HL-60 (cell line): ENCODE measurements around the gene PARP1.

Experiments
- DNase-seq, 2 experiments: peaks; one replicate each; pipeline ENCODE4 v3.0.0-alpha.2; 2010 to 2020; ENCODE audit warnings: low read depth in 1 of 2, low spot score in 1 of 2
- H3K27ac ChIP-seq: fragments of 250-450 bp; sonication (Bioruptor Pico); replicated peaks from 2 replicates; pipeline ENCODE4 v1.5.1; 2020; ENCODE audit warnings: mild to moderate bottlenecking, moderate library complexity
- H3K27me3 ChIP-seq: fragments of 250-450 bp; sonication (Bioruptor Pico); 2 replicates; pipeline ENCODE4 v1.5.1; 2021; ENCODE audit warnings: mild to moderate bottlenecking, moderate library complexity; ENCODE audit not compliant: insufficient read depth, poor library complexity, severe bottlenecking
- H3K4me3 ChIP-seq: replicated peaks from 2 replicates; pipeline ENCODE4 v1.5.1; 2011; ENCODE audit warnings: mild to moderate bottlenecking, control low read depth, low read length; ENCODE audit not compliant: insufficient read depth
- CTCF ChIP-seq: IDR thresholded peaks from one replicate; pipeline ENCODE4 v1.5.1; 2011; ENCODE audit warnings: low read length, control low read depth, inconsistent platforms; ENCODE audit not compliant: insufficient read depth
- GABPA ChIP-seq: IDR thresholded peaks from 2 replicates; pipeline ENCODE4 v1.6.1; 2012; ENCODE audit warnings: low read depth
- POLR2AphosphoS5 ChIP-seq: IDR thresholded peaks from 2 replicates; pipeline ENCODE4 v1.6.1; 2012; ENCODE audit warnings: low read depth
- REST ChIP-seq: IDR thresholded peaks from 2 replicates; pipeline ENCODE4 v1.6.1; 2012; ENCODE audit warnings: low read depth; ENCODE audit not compliant: insufficient replicate concordance
- SPI1 ChIP-seq: IDR thresholded peaks from 2 replicates; pipeline ENCODE4 v1.6.1; 2012; ENCODE audit warnings: low read depth, mild to moderate bottlenecking, borderline replicate concordance

The PARP1 gene

GRCh38 chr1:226351709-226352108, 56.2 kb downstream of the PARP1 start:
- no peak for DNase-seq
- no peaks in the 10 kb centered on the region for H3K27me3 ChIP-seq
- H3K4me3 ChIP-seq, result no peak overlapping the region
- TF ChIP-seq SPI1, result peak; percentile 59; the same call in 1 of the 2 replicates
- TF ChIP-seq POLR2AphosphoS5, result no peak
- no peak overlapping the region for H3K27ac ChIP-seq

- TF ChIP-seq POLR2AphosphoS5 (no peak), SPI1 (no peak)
- no peaks in the 10 kb centered on the region for H3K27me3 ChIP-seq
- no peak overlapping the region for H3K27ac ChIP-seq
- H3K4me3 ChIP-seq, result no peak overlapping the region
- no peak for DNase-seq
These were observed 57.4 kb downstream of the PARP1 start for GRCh38 chr1:226350519-226350865.

- Histone ChIP-seq H3K27ac (peak overlapping the region; percentile 22; the same call in 1 of the 2 replicates), H3K4me3 (no peak overlapping the region), H3K27me3 (no peaks in the 10 kb centered on the region)
- no peak for TF ChIP-seq SPI1
- TF ChIP-seq REST, result no peak
- no peak for TF ChIP-seq GABPA
- TF ChIP-seq POLR2AphosphoS5, result no peak
- no peak for TF ChIP-seq CTCF
- DNase-seq, result peak in 1 of 2 experiments; percentile 18
These were observed 57.9 kb downstream of the PARP1 start for GRCh38 chr1:226349801-226350518.

GRCh38 chr1:226349081-226349480, 58.8 kb downstream of the PARP1 start:
- TF ChIP-seq GABPA, result no peak
- TF ChIP-seq CTCF, result no peak
- no peak for TF ChIP-seq POLR2AphosphoS5
- no peak for TF ChIP-seq SPI1
- no peak for TF ChIP-seq REST
- Histone ChIP-seq H3K27ac (no peak overlapping the region), H3K4me3 (no peak overlapping the region), H3K27me3 (no peaks in the 10 kb centered on the region)
- no peak for DNase-seq
